Suprapubic skin (tissue), 3 donors: ENCODE data around the gene FAF2.

Experiments
- EP300 ChIP-seq: sonication (generic); formaldehyde crosslinking; IDR thresholded peaks from one replicate; pipeline ENCODE4 v1.6.1; 2017; ENCODE audit warnings: antibody characterized with exemption
- POLR2A ChIP-seq, 2 donors: fragments of 450-650 bp; IDR thresholded peaks; one replicate each; pipeline ENCODE4 v1.6.1; 2017; ENCODE audit warnings: antibody characterized with exemption in 2 of 2, mild to moderate bottlenecking in 2 of 2, moderate library complexity in 2 of 2
- TF ChIP-seq, protein P1 (sequence below), 2 donors: fragments of 200-600 bp in 1 of 2; fragments of 450-650 bp in 1 of 2; sonication (generic) in 1 of 2; IDR thresholded peaks; one replicate each; pipeline ENCODE4 v1.5.1; 2016 to 2019; ENCODE audit warnings: antibody characterized with exemption in 2 of 2, mild to moderate bottlenecking in 1 of 2, moderate library complexity in 1 of 2

DNA sequence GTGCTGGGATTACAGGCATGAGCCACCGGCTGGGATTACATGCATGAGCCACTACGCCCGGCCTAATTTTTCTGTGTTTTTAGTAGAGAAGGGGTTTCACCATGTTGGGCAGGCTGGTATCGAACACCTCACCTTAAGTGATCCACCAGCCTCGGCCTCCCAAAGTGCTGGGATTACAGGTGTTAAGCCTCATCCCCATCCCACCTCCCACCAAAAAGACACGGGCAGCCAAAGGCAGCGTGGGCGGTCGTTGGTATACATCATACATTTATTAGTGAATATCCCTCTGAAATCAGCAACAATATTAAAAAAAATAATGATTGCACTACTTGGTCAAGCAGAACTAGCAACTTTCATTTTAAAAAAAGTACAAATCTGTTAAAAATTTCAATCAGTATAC, 78.3 kb downstream of the FAF2 start:
- TF ChIP-seq POLR2A (IDR thresholded peaks at IDR 0.05) (no peak), EP300 (no peak)
- TF ChIP-seq, protein P1, sequence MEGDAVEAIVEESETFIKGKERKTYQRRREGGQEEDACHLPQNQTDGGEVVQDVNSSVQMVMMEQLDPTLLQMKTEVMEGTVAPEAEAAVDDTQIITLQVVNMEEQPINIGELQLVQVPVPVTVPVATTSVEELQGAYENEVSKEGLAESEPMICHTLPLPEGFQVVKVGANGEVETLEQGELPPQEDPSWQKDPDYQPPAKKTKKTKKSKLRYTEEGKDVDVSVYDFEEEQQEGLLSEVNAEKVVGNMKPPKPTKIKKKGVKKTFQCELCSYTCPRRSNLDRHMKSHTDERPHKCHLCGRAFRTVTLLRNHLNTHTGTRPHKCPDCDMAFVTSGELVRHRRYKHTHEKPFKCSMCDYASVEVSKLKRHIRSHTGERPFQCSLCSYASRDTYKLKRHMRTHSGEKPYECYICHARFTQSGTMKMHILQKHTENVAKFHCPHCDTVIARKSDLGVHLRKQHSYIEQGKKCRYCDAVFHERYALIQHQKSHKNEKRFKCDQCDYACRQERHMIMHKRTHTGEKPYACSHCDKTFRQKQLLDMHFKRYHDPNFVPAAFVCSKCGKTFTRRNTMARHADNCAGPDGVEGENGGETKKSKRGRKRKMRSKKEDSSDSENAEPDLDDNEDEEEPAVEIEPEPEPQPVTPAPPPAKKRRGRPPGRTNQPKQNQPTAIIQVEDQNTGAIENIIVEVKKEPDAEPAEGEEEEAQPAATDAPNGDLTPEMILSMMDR (IDR thresholded peaks at IDR 0.05), result no peak
